ENCODE measurements around the gene AMT.

DNA sequence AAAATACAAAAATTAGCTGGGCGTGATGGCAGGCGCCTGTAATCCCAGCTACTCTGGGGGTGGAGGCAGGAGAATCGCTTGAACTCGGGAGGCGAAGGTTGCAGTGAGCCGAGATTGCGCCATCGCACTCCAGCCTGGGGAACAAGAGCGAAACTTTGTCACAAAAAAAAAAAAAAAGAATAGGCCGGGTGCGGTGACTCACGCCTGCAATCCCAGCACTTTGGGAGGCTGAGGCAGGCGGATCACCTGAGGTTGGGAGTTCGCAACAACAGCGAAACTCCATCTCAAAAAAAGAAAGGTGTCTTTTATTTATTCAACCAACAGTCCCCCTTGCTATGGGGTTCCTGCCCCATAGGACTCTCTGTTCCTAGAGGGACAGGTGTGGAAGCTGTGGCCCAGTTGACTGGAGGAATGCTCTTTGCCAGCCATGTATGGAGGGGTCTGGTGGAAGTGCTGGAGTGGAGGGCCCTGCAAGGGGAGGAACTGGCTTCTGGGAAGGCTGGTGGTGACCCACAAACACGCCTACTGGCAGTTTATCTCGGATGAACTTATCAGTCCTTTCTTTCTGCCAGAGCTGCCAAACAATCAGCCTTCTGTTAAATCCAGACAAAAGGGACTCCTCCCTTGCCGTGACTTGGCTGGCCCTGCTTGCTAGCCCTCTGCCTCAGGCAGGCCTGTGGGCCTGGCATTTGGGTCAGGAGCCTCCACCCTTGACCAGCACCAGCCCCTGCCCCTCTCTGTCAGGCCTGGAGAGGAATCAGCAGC is 43.2 kb upstream of the AMT start:
- TF ChIP-seq, protein P1, sequence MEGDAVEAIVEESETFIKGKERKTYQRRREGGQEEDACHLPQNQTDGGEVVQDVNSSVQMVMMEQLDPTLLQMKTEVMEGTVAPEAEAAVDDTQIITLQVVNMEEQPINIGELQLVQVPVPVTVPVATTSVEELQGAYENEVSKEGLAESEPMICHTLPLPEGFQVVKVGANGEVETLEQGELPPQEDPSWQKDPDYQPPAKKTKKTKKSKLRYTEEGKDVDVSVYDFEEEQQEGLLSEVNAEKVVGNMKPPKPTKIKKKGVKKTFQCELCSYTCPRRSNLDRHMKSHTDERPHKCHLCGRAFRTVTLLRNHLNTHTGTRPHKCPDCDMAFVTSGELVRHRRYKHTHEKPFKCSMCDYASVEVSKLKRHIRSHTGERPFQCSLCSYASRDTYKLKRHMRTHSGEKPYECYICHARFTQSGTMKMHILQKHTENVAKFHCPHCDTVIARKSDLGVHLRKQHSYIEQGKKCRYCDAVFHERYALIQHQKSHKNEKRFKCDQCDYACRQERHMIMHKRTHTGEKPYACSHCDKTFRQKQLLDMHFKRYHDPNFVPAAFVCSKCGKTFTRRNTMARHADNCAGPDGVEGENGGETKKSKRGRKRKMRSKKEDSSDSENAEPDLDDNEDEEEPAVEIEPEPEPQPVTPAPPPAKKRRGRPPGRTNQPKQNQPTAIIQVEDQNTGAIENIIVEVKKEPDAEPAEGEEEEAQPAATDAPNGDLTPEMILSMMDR (IDR thresholded peaks at IDR 0.05; ENCODE audit: low read depth, low read length): no peak
- no peak for TF ChIP-seq POLR2A (IDR thresholded peaks at IDR 0.05; ENCODE audit: extremely low read depth, insufficient read length)
- TF ChIP-seq, protein P2, sequence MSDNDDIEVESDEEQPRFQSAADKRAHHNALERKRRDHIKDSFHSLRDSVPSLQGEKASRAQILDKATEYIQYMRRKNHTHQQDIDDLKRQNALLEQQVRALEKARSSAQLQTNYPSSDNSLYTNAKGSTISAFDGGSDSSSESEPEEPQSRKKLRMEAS (IDR thresholded peaks at IDR 0.05; ENCODE audit: low read depth, low read length): no peak
- TF ChIP-seq MYC (IDR thresholded peaks at IDR 0.05; ENCODE audit: low read depth, low read length): no peak
